Activated CD4-positive, alpha-beta T cell treated with anti-CD3 and anti-CD28 coated beads, Interleukin-2, amount 50 U/mL, for 48 hours (primary cell): ENCODE results near the gene PTX3.

Source experiments
- DNase-seq, 2 experiments: peaks; one replicate each; pipeline ENCODE4 v3.0.0-alpha.2; 2020

The PTX3 gene

DNA sequence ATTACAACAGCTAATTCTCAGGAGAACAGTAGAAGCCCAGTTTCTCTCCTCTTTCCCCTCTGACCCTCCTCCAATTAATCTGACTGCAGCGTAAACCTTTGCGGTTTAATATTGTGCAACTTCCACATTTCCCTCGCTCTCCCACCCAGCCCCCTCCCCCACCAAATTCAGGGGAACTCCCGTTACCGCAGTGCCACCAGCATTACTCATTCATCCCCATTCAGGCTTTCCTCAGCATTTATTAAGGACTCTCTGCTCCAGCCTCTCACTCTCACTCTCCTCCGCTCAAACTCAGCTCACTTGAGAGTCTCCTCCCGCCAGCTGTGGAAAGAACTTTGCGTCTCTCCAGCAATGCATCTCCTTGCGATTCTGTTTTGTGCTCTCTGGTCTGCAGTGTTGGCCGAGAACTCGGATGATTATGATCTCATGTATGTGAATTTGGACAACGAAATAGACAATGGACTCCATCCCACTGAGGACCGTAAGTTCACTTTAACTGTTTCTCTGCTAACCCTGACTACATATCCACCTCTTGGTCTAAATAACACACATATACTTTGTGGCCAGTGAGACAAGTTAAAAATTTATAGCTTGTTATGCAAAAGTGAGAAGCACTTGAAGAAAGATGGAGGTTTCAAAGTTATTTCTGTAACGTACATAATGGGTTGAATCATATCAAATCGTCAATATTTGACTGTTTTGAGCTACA lies at the start of gene PTX3:
TSS of gene PTX3 (plus strand) at position 268 of the 709 bp plus-strand sequence. CDS start at position 352, 84 bp downstream.
- peak in 1 of 2 experiments; percentile 9 for DNase-seq

DNA sequence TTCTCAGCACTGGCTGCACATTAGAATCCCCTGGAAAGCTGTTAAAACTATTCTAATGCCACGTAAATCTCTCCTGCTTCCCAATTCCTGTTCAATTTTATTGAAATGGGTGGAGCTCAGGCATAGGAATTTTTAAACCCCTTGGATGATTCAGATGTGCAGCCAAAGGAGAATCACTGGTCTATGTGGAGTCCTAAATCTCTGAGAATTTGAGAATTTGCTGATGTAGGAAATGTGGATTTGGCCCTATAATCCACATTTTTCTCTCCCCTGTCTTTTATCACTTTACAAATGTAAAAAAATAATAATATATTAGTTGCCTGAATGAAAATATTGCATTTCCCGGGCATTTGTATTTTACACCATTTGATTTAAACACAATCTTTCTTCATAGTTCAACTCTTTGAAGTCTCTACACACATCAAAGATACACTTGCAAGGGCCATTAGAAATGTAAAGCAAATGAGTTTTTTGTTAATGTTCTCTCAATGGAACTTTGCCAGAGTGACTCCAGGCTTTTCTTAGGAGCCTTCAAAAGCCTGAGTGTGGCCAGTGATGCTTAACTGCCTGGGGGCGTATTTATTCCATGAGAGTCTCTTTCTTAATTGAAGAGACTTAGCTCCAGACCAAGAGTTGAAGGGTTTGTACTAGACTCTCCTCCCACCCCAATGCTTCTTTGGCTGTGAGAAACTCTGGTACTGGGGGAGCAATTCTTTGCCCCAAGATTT lies 48.8 kb upstream of the PTX3 start:
- DNase-seq = no peak

DNA sequence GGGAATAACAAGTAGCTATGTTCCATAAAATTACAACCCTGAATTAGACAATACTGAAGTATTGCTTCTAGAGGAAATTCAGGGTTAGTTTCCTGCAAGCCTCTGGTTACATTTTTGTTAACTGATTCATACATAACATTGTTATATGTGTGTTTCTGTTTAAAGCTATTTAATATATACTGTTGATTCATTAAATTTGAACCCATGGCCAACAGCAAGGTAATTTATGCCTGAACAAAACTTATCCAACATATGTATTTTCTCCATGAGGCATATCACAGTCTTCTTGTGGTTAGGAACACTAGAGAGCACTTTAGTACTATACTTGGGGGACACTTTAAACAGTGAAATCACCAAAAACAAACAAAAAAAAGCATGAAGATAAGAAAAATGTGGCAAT lies 47.7 kb upstream of the PTX3 start:
- DNase-seq = no peak

DNA sequence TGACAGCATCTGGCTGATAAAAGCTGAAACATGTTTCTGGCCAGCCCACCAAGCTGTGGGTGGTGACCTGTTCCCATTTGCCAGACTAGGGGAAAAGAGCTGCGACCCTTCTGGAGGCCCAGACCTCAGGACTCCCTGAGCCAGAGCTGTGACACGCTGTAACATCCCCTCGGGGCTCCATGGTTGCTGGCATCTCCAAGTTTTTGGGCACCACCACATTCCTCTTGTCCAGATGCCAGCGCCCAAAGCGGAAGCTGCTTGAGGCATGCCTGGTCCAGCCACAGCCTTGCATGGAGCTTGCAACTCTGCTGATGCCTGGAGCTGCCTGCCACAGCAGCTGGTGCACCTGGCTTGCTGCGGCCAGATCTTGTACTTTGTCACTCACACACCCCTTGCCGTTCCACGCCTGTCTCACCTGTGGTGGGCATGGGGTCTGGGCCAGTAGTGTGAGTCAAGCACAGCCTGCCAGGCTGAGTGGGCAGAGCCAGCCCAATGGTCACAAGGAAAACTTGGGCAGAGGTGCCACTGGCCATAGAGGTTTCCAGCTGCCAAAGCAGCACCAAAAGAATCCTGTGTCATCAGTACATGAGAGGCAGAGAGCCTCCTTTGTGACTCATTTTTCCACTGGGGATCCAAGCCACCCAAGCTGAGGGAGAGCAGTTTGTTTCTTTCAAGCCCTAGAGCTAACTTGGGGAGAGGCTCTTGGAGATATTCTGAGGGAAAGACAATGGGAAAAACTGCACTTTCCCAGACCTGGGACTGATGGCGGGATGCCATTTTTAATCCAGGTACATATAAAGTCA lies 45.7 kb upstream of the PTX3 start:
- no peak for DNase-seq

DNA sequence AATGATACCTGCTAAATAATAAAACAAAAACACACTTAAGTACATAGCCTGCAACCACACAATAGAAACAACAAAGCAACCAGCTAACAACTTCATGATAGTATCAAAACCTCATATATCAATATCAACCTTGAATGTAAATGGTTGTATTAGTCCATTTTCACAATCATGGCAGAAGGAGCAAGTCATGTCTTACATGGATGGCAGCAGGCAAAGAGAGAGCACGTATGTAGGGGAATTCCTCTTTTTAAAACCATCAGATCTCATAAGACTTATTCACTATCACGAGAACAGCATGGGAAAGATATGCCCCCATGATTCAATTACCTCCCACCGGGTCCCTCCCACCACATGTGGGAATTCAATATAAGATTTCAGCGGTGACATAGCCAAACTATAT lies 44.5 kb upstream of the PTX3 start:
- no peak for DNase-seq

DNA sequence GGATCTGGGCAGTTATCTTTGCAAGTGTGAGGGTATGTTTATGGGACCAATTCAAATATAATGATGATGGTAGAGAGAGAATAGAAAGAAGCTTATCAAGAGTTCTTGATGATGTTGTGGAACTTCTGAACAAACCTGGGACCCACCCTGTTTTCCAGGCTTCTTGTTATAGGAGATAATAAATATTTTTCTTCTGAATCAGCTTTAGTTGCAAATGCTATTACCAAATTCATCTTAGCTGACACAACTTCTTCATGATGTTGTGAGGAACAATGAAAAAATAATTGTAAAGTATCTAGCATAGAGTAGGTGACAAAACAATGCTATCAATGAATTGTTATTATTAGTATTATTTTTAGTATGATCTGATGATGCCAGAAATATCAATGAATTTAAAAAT lies 43.5 kb upstream of the PTX3 start:
- no peak for DNase-seq

DNA sequence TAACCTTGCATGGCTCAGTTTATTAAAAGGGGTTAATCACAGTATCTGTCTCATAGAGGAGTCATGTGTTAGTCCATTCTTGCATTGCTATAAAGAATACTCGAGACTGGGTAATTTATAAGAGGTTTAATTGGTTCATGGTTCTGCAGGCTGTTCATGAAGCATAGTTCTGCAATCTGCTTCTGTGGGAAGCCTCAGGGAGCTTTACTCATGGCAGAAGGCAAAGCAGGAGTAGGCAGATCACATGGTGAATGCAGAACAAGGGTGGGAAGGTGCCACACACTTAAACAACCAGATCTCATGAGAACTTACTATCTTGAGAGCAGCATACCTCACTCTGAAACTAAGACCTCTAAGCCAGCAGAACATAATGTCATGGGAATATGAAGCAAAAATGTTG lies 42.2 kb upstream of the PTX3 start:
- DNase-seq = no peak

DNA sequence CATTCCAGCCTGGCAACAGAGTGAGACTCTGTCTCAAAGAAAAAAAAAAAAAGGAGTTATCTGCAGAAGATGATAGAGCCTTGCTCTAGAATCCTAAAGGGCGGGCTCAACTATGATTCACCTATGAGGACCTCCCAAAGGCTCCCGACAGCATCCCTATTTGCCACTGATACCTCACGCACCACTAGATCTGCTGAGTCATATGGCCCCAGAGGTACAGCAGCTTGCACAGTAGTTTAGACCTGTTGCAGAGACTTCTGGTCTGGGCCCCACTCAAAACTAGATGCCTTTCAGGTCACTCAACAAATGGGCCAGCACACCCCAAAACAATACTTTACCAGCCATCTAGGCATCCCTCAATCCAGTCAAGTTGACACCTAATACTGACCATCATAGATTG lies 38.1 kb upstream of the PTX3 start:
- DNase-seq = no peak

DNA sequence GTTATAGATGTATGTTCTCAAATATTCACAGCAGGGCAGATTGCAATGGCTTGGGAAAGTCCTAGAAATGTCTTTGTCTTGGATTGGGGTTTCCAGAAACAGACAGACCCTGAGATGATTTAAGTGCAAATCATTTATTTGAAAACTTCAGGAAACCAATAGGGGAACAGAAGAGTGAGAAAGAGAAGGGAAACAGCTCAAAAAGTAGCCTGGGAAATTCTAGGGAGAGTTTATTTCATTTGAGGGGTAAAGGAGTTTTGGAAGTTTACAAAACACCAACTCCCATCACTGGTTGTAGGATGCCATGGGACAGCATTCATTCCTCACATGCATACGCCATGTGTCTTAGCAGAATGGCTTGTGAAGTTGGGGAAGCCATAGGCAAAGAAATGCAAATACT lies 32.3 kb upstream of the PTX3 start:
- DNase-seq = no peak

DNA sequence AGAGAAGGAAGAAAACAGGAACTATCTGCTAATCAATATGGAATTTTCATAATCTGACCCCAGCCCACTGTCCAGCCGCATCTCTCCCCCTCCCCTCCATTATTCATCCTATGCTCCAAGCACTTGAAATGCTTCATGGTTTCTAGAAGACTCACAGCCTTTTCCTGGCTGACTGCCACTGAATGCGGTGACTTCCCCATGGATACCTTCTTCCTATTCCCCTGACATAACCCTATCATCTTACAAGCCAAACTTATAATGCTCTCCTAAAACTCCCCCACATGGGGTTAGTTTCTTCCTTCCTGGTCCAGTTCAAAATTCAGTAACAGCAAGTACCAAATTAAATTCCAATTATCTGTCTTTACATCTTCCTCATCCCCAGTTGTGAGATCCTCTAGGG lies 31.2 kb upstream of the PTX3 start:
- no peak for DNase-seq

DNA sequence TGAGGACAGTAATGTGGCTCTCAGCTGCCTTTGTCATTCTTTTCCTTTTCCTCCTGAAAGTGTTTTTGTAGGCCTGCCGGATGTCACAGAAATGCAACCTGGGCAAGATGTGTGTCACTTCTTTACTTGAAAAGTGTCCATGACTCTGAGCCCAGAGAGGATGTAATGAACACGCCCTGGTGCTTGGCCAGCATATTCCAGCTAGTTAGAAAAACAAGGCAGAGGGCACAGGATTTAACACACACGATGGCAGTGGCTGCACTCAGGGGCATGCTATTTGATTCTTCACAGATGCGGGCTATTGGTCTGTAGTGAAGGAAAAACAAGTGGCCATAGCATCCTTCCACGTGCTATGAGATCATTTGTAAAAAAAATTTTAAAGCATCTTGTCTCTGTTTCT lies 30.3 kb upstream of the PTX3 start:
- no peak for DNase-seq

DNA sequence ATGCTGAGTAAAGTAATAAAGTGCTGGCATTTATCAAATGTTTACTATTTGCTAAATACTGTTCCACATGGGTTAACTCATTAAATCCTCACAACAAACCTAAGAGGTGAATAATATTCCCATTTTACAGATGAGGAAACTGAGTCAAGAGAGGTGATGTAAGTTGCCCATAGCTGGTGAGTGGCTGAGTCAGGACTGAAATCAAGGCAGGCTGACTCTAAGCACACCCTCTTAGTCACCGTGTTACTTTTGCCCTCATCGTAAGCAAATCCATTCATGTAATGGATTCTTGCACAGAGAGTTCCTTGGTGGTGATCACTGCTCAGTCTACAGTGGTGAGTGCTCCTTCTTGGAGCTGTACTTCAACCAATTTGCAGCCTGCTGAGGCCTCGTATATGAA lies 28.9 kb upstream of the PTX3 start:
- DNase-seq = no peak

DNA sequence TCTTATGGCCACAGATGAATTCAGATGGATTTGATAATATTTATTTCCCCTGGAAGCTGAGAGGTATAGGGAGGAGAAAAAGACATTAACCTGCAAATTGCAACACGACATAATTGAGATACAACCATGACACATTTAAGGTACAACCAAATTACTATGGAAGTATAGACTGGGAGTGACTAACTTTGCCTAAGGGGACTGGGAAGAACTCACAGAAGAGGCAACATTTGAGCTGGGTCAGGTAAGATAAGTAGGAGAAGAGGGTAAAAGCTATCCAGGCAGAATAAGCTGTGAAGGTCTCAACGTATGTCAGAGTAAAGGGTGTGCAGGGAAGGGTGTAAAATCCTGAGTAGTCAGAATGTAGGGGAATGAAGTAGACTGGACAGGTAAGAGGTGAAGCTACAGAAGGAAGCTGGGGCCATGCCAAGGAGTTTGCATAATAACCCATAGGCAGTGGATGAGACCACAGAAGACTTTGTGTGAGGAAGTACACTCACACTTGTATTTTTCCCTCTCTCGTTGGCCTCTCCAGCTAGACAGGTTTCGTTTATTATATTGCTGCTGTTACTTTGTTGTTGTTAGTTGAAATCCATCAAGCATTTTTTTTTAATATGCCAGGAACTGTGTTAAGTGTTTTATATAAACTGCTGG lies 28.0 kb upstream of the PTX3 start:
- DNase-seq = no peak

DNA sequence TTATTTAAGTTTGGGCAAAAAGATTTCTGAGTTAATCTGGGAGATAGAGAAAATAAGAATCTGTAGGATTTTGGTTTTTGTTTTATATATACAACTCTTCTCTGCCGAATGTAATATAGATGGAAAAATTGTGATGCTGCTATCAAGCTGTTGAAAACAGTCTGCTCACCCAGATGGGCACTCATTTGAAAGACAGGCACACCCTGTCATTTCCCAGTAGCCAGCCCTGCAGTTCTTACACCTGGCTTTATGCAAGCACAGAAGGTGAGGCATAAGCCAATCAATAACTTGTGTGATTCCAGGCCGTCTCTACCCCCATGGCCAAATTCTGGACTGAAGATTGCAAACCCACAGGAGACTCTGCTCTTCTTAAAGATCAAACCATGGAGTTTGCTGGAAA lies 27.1 kb upstream of the PTX3 start:
- no peak for DNase-seq

DNA sequence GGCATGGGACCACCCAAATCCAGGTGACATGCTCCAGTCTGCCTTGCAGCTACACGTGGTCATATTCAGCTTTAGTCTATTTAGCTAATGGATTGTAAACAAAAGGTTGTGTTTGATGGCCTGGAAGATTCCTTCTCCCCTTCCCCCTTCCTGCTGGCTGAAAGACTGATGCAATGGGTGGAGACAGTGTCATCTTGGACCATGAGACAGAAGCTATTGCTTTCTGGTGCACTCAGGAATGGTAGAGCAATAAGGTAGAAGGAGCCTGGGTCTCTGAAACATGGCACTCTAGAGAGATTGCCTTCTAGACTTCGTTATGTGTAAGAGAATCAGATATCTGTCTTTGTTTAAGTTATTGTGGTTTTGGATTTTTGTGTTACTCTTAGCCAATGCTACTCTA lies 25.7 kb upstream of the PTX3 start:
- DNase-seq = no peak

DNA sequence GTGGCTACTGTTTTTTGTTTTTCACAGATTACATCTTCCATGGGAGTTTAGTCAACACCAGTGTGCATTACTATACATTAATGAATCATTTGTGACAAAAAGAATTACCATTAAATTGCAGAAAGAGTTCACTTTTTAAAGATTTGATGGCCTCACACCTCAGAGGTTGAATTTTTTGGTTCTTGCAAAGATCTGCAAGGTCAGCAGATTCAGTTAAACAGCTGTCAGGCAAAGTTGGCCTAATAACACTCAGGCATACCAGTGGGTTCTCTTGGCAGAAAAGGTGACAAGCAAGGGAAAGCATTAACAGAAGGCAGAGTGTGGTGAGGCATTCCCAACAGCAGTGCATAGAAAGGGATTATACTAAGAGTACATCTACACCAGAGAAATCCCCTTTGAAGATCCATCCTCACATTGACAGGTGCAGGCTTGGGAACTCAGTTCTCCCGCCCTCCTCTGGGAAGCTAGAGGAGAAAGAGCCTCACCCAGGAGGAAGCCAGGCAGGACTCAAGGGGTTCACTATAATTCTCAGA lies 24.3 kb upstream of the PTX3 start:
- no peak for DNase-seq

DNA sequence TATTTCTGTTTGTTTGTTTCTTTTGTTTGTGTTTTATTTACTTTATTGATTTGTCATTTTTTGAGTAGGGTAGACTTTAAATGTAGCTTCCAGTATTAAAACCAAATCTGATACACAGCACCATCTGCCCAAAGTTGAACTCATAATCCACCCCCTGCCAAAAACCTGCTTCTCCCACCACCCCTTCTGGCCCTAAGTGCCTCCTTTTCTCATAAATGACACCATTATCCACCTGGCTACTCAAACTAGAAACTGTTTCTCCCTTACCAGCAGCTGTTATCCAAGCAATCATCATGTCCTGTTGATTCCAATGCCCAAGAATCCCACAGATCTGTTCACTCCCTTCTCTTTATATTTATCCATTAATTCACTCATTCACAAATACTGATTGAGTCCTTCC lies 21.8 kb upstream of the PTX3 start:
- no peak for DNase-seq

DNA sequence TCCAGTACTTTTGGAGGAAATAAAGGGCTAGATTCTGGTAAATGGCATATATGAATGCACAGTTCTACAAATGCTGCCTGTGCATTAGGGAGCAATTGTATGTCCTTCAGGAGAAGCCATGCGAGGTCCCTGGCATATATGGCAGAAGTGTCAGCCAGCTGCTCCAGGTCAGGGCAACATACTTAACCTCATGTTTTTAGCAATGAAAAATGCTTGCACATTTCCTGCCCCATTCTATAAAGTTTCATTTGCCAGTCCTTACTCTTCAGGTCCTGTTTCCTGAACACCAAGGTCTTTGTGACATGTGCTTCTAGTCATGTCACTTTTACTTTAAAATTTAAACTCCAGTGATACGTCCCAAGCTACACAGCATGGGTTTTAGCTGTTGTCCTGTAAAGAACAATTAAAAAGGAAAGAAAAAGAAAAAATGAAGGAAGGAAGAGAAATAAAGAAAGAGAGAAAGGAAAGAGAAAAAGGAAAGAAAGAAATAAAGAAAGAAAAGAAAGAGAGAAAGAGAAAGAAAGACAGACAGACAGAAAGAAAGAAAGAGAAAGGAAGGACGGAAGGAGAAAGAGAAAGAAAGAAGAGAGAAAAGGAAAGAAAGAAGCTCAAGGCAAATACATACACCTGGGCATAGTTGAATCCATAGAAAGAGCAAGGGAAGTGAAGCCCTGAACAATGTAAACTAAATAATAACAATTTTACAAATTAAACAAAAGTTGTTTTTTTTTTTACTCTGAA lies 20.1 kb upstream of the PTX3 start:
- DNase-seq = no peak

DNA sequence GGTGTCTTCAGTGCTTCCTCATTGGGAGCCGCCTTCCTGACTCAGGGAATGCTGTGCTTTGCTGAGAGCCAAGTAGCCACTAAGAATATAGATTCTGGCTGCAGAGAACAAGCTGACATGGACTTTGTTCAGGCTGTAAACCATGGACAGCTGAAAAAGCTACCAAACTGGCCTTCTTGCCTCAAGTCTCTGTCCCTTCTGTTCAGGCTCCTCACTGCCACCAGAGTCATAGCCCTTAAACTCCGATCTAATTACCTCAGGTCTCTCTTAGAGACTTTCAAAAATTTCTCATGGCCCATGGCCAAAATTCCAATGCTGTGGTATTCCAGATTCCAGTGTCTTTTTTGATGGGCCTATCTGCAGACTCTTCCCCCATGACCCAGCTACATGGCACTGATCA lies 19.4 kb upstream of the PTX3 start:
- DNase-seq = no peak

DNA sequence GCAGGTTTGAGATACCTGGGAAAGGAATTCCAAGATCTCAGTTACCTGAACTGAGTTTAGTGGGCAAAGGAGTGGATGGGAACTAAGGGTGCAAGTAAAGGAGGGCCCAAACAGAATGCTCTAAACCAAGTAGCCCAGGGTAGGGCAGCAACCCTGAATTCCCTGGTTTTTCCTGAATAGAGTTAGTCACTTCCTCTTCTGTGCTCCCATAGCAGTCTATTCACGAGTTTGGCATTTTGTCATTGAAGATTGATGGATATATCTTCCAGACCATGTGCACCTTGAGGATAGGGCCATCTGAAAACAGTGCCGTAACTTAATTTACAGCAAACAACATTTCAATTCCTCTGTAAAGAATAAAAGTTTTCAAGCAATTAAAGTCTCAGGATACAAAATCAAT lies 18.5 kb upstream of the PTX3 start:
- no peak for DNase-seq

DNA sequence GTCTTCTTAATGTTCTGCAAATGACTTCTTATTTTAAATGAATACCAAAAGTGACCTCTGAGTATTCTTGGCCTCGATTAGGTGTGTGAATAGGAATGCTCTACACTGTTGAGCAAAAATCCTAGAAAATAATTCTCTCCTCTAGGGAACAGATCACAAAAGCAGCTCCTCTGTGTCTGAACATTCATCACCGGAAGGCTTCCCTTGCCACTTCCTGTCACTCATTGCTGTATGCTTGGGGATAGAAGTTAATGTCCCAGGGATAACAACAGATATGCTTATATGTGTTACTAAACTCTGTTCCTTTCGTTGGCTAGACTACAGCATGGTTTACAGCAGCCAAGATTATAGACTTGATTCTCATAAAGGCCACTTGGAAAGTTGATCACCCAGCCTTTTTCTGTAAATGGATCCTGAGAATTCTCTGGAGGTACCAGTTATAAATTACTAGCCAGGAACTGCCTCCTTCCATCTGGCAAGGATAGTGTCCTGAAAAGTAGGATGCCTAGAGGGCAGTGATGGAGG lies 16.0 kb upstream of the PTX3 start:
- no peak for DNase-seq

DNA sequence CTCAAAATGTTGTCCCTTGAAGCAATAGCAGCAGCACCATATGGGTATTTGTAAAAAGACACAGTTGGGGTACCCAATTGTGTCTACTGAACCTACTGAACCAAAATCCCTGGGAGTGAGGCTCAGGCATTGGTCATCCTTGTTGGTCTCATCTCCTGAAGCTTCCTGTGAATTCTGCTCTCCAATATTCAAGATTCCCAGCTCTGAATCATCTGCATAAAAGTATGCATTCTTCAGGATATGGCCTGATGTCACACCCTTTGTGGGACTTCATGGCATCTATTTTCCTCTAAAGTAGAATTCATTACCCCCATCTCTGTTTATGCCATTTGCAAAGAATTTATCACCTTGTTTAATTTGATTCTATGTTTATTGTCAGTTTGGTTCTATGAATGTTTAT lies 13.3 kb upstream of the PTX3 start:
- DNase-seq = no peak
